HG03457 (cell line): ENCODE data around the gene PIP4P1.
"Not testable (repeated sequence)": the region's sequence is repeated elsewhere in the genome, so short reads cannot be mapped to it uniquely, and the experiment has no call there.

Experiments used
- ATAC-seq: cut with Tn5 transposase; IDR thresholded peaks from one replicate; pipeline ENCODE4 v1.9.1; 2021; ENCODE audit warnings: moderate number of reproducible peaks; ENCODE audit not compliant: unreplicated experiment

Gene PIP4P1

DNA sequence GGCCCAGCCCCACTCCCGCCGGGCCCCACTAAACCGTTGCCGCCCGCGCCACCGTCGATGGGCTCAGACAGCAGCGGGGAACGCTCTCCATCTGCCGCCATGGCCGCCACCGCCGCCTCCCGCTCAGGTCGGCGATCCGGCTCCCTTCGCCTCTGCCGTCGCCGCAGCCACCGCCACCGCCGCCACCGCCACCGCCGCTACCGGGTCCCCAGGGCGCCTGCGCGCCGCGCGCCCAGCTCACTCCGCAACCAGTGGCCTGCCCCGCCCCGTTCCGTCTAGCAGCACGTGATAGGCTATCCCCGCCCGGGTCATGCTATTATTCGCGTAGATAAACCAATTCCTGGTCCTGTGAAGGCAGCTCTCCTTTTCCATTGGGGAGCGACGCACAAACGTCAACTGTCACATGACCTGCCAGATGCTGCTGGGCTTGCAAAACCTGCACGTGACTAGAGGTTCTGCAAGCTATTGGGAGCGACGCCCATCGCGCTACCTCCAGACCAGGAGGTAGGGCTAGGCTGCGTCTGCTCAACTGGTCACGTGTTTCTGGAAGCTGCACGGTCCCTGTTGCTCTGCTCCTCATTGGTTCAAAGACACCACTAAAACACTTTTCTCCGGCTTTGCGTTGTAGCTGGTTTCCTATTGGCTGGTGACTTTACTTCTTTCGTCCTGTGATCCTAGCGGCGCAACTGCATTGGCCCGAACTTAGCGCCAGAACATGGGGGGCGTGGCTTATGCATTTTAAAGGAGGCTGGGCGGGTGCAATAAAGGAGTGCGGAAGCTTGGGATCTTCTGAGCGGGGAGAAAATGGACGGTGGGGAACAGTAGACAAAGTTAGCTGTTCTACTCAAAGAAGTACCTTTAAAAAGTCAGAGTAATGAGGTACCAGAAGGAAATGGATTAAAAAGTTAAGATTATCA, at the start of gene PIP4P1:
Gene PIP4P1, minus strand, starts transcription at position 210 of the 917 bp plus-strand sequence. Its CDS starts 109 bp downstream, at position 101.
- peak; percentile 91 for ATAC-seq

DNA sequence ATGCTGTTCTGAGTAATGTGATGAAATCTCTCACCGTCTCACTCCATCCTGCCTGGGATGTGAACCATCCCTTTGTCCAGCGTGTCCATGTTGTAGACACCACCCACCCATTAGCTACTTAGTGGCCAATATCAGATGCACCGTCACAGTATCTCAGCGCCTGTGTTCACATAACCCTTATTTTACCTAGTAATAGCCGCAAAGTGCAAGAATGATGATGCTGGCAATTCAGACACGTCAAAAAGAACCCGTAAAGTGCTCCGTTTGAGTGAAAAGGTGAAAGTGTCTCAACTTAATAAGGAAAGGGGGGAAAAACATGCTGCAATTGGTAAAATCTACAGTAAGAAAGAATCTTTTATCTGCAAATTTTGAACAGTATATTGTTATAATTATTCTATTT, 47.1 kb upstream of the PIP4P1 start:
- ATAC-seq: no peak

DNA sequence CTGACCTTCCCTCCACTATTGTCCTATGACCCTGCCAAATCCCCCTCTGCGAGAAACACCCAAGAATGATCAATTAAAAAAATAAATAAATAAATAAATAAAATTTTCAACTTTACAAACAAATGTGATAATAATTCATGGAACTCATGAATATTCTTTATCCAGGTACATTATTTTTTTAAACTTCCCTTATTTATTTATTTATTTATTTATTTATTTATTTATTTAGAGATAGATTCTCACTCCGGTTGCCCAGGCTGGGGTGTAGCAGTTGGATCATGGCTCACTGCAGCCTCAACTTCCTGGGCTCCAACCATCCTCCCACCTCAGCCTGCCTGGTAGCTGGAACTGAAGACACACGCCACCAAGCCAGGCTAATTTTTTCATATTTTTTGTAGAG, 46.3 kb upstream of the PIP4P1 start:
- not testable (repeated sequence) for ATAC-seq

DNA sequence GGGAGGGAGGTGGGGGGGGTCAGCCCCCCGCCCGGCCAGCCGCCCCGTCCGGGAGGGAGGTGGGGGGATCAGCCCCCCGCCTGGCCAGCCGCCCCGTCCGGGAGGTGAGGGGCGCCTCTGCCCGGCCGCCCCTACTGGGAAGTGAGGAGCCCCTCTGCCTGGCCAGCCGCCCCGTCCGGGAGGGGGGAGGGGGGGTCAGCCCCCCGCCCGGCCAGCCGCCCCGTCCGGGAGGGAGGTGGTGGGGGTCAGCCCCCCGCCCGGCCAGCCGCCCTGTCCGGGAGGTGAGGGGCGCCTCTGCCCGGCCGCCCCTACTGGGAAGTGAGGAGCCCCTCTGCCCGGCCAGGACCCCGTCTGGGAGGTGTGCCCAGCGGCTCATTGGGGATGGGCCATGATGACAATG, 45.5 kb upstream of the PIP4P1 start:
- ATAC-seq: not testable (repeated sequence)

DNA sequence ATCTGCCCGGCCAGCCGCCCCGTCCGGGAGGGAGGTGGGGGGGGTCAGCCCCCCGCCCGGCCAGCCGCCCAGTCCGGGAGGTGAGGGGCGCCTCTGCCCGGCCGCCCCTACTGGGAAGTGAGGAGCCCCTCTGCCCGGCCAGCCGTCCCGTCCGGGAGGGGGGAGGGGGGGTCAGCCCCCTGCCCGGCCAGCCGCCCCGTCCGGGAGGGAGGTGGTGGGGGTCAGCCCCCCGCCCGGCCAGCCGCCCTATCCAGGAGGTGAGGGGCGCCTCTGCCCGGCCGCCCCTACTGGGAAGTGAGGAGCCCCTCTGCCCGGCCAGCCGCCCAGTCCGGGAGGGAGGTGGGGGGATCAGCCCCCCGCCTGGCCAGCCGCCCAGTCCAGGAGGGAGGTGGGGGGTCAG, 45.0 kb upstream of the PIP4P1 start:
- not testable (repeated sequence) for ATAC-seq

DNA sequence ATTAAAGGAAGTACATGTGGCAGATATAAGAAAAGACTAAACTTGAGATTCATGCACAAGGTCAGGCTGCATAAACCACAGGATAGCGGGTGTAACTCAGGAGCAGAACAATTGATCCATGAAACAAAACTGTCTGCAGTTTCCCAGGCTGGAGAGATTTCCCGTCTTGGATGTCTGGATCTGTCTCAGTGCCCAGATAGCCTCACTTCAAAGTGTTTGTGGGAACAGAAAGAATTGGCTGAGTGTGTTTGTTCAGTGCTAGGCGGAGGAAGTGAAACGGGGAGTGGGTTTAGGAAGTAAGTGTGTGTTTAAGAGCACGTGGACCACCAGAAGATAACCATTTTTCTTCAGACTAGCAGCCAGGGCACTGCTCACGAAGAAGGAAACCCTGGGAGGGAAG, 42.7 kb upstream of the PIP4P1 start:
- ATAC-seq: no peak

DNA sequence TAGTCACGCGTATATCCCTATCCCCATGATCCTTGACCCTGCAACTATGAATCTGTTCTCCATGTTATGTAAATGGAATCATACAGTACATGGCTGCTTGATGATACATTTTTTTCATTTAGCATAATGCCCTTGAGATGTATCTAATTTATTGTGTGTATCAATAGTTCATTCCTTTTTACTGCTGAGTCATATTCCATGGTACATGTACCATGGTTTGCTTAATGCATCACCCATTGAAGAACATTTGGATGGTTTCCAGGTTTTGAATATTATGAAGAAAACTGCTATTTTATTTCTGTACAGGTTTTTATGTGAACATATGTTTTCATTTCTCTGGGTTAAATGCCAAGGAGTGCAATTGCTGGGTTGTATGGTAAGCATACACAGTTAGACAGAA, 40.1 kb upstream of the PIP4P1 start:
- no peak for ATAC-seq

DNA sequence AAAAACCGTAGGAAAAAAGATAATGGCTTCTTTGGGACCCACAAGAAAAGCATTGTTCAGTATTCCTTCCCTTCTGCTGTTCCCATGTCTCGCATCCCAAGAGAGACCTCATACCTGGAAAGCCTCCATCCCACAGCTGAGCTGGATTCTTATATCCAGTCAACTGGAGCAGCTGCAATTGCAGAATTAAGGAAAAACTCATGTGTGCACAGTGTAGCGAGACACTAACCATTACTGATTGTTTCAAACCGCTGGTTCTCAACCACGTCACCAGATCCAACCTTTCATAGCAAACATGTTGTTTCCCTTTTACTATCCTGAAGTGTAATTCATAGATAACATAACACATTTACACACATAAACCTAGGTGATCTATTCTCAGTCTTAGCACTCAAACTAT, 38.6 kb upstream of the PIP4P1 start:
- no peak for ATAC-seq

DNA sequence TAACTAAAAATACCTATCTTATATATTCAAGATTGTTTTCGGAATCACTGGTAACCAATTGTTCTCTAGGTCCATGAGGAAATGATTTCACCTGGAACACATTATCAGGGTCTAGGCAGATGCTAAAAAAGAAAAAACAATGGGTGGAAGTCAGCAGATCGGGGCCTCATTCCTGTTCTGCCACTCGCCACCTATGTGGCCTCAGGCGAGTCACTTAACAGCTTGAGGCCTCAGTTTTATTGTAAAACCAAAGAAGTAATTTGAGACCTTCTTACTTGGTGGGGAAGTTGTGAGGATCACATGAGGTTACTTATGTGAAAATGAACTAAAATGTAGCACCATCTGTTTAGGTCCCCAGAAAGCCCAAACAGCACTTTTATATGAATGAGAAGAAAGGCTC, 37.9 kb upstream of the PIP4P1 start:
- ATAC-seq: no peak

DNA sequence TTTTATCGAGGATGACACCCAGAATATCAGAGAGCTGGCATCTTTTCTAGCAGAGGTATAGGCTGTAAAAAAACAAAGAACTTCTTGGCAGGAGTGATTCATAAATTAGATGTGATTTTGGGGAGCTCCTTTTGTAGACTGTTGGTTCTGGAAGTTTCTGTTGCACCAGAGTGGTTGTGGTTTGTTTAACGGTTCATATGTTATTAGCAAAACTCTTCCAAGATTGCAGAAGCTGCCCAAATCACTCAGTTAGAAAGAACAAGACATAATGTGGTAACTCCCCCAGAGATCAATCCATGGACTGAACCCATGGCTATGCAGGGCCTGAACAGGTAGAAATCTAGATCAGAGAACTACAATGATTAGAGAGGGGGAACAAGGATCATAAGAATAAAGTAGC, 37.4 kb upstream of the PIP4P1 start:
- ATAC-seq: no peak

DNA sequence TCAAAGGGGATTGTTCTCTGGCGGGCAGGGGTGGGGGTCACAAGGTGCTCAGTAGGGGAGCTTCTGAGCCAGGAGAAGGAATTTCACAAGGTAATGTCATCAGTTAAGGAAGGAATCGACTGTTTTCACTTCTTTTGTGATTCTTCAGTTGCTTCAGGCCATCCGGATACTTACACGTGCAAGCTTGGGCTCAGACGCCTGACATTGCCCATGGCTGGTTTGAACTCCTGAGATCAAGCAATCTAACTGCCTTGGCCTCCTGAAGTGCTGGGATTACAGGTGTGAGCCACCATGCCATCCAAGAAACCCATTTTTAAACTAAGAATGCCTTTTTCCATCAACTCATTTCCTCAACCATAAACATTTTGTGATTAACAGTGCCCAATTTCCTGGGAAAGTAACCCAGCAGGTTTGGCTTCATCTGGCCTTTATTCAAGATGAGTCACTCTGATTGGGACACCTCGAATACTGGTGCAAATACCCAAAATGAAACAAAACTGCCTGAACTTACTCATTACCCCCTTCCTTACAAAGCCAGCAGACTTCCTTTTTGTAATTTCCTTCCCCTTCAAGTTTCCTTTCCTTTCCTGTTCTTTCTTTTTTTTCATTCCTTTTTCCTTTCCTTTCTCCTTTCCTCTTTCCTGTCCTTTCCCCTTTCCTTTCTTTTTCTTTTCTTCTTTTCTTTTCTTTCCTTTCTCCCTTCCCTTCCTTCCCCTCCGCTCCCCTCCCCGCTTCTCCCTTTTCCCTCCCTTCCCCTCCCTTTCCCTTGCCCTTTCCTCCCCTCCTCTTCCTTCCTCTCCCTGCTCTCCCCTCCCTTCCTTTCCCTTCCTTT, 33.9 kb upstream of the PIP4P1 start:
- ATAC-seq: no peak

DNA sequence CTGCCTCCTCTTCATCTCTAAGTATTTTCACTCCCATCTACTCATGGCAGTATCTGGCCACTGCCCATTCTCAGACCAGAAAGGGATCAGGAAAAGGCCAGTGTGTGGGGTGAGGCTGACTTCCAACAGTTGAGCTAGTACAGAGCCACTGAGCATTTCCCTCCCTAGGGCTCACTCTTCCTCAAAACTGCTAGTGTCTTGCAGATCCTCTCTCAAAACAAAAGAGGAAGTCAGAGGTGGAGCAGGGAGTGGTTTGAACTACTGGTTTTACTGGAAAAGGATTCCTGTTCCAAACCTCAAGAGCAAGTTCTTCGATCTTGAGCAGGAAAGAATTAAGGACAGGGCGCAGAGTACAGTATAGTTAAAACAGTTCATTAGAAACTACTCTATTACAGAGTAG, 32.4 kb upstream of the PIP4P1 start:
- no peak for ATAC-seq

DNA sequence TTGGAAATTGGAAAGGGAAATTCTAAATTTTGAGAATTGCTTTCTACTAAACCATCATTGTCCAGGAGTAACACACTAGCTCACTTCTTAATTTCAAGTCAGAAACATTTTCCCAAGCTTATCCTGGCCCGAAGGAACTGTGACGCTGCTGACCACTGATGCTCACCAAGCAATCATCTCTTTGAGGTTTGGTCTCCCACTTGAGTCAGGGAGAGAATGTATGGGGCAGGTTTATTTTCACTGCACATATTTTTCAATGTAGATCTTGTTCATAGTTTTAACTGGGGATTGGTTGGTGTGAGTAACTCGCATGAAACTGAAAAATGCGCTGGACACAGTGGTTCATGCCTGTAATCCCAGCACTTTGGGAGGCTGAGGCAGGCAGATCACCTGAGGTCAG, 31.3 kb upstream of the PIP4P1 start:
- ATAC-seq: no peak

DNA sequence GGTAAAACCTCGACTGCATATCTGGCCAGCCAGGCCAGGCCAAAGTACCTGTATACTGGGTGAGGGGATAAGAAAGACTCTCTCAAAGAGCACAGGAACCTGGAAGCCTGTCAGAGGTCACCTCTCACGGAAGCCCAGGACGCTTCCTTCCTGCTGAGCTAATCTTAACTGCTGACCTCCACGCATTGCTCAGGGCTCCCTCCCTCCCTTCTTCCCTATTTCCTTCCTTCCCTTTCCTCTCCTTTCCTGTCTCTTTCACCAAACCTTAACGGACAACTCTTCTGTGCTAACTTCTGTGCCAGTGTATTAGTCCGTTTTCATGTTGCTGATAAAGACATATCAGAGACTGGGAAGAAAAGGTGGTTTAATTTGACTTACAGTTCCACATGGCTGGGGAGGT, 29.3 kb upstream of the PIP4P1 start:
- no peak for ATAC-seq

DNA sequence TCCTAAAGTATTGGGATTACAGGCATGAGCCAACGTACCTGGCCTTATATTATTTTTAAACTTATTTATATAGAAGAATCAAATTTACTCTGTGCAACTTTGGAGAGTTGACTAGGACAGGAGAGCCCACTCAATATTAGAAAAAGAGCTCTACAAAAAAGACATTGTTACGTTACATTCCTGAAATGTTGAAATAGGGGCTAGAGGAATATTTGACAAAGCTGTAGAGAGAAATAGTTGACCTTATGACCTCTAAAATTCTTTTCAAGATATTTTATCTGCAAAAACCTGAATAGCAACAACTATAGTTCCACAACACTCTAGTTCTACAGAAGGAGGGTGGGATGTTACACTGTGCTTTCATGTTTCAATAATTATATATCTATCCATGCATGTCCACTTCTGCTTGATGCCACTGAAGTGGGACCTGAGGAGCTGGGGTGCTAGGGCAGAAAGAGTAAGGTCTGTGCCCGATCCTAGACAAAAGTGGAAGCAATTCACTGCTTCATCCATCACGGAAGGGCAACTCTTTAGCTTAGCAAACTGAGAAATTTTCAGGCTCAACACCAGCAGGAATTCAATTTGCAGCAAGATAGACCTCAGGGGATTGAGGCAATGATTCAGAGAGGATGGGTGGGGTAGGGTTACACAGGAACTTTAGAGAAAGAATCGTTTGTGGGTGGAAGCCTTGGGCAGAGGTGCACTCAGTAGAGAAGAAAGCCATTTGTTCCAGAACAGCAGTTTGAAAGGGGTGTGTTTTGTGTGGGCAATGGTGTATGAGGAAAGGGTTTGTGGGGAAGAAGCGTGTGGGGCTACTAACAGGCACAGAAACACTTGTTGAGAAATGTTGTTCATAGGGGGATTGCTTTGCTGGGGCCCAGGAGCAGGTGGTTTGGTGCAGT, 28.1 kb upstream of the PIP4P1 start:
- no peak for ATAC-seq

DNA sequence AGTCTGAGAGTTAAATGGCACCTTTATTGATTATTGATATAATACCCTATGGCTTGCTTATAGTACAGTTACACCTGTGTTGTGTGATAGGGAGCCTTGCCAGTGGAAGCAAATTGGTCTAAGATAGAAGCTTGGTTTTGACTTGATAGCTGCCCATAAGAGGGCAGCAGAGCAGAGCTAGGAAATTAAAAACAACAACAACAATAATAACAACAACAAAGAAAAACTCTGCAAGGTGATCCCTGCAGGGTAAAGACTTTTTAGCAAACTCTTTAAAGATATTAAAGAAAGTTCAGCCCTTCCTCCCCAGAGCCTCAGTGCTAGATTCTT, 26.1 kb upstream of the PIP4P1 start:
- no peak for ATAC-seq

DNA sequence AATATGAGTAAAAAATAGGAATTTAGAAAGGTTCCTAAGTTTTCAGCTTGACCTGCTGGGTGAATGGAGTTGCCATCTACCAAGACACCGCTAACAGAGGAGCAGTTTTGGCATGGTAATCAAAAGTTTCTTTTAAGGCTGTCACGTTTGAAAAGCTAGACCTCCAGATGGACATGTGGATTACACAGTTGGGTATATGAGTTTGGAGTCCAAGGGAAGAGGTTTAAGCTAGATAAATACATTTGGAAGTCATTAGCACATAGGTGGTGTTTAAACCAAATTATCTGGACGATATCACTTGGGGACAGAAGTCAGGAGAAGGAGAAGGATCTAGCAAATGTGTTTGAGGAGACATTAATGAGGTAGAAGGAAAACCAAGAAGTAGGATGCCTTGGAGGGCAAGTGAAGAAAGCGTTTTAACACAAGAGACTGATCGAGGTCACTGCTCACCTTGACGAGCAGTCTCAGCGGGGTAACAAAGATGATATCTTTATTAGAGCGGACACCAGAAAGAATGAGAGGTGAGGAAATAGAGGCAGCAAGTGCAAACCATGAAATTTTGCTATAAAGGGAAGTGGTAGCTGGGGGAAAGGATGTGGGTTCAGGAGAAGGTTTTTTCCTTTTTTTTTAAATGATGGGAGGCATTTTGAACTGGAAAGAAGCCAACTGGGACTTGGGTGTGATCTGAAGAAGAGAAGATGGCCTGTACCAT, 25.6 kb upstream of the PIP4P1 start:
- no peak for ATAC-seq

DNA sequence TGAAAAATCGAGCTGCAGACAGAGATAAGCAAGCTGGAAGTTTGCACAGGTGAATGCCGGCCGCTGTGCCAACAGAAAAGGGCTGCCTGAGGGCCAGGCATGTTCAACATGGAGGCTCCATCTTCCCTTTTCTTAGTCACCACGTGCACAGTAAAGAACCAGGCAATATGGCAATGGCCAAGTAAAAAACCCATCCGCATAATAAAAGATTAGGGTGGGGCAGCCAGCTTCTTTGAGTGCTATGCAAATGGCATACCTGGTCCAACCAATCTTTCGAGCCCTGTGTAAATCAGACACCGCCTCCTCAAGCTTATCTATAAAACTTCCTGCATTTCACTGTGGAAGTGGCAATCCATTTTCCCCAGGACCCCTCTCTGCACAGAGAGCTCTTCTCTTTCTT, 24.7 kb upstream of the PIP4P1 start:
- ATAC-seq: no peak

DNA sequence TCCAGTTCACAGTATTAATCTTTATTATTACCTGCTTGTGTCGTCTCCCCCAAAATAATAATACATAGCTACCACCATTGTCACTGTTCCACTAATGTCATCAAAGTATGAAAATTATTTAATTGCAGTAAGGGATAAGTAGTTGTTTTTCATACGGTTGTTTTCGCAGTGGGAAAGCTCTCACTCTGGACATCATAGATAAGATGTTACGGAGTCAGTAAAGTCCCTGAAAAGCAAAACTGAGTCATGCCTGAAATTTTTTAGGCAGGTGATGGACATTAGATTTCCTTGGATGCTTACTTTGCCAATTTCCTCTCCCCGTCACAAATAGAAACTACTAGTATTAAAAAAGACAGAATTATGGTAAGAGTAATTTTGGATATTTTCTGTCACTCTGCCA, 21.1 kb upstream of the PIP4P1 start:
- no peak for ATAC-seq

DNA sequence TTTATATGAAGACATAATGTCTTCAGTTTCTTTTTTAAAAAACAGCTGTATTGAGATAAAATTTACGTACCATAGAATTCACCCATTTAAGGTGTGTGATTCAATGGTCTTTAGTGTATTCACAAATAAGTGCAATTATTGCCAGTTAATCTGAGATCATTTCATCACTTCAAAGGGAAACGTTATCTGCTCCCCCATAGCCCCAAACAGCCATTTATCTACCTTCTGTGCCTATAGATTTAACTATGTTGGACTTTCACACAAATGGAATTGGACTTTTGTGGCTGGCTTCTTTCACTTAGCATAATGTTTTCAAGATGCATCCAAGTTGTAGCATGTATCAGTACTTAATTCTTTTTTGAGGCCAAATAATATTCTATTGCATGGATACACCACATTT, 17.7 kb upstream of the PIP4P1 start:
- ATAC-seq: no peak
